ENCODE data around the gene CCNT2.

DNA sequence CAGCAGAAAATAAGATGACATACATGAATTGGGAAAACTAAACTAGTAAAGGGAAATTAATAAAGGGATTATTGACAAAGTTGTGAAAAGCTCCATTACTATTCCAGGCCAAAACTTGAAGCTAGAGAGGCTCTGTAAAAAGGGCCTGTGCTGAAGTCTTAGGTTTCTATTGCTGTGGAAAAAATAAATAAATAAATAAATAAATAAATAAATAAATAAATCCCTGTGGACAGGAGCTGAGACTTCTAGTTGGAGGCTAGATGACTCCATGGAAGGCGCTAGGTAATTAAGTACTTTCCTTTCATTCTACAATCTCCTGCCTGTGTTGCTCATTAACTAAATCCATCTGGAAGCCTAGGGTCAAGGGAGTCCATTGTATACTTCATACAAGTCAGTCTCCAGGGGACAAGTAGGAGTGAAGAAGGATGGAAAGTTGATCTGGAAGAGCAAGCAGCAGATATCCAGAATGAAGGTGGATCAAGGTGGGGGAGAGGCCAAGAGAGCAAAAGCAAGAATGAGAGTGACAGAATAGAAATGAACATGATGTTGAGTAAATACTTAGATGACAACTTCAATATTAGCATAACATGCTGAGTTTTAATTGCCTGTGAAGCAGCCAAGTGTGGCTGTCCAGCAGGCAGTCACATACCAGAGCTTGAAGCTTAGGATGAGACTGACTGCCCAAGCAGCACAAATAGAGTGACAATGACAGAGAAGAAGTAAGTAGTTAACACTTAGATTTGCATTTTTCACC lies 26.2 kb upstream of the CCNT2 start:
- TF ChIP-seq, protein P1, sequence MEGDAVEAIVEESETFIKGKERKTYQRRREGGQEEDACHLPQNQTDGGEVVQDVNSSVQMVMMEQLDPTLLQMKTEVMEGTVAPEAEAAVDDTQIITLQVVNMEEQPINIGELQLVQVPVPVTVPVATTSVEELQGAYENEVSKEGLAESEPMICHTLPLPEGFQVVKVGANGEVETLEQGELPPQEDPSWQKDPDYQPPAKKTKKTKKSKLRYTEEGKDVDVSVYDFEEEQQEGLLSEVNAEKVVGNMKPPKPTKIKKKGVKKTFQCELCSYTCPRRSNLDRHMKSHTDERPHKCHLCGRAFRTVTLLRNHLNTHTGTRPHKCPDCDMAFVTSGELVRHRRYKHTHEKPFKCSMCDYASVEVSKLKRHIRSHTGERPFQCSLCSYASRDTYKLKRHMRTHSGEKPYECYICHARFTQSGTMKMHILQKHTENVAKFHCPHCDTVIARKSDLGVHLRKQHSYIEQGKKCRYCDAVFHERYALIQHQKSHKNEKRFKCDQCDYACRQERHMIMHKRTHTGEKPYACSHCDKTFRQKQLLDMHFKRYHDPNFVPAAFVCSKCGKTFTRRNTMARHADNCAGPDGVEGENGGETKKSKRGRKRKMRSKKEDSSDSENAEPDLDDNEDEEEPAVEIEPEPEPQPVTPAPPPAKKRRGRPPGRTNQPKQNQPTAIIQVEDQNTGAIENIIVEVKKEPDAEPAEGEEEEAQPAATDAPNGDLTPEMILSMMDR (IDR thresholded peaks at IDR 0.05; ENCODE audit: low read depth, low read length), result no peak
- TF ChIP-seq POLR2A (IDR thresholded peaks at IDR 0.05; ENCODE audit: extremely low read depth, insufficient read length), result no peak
- TF ChIP-seq, protein P2, sequence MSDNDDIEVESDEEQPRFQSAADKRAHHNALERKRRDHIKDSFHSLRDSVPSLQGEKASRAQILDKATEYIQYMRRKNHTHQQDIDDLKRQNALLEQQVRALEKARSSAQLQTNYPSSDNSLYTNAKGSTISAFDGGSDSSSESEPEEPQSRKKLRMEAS (IDR thresholded peaks at IDR 0.05; ENCODE audit: low read depth, low read length), result no peak
